Stimulated activated CD8-positive, alpha-beta memory T cell treated with anti-CD3 and anti-CD28 coated beads, Interleukin-12 subunit alpha, Interleukin-12 subunit beta, amount 100 ng/mL, for 4 hours (primary cell): ENCODE results near the gene FNDC3B.

ENCODE experiments used
- DNase-seq: peaks from one replicate; pipeline ENCODE4 v3.0.0-alpha.2; 2020; ENCODE audit warnings: low read depth

Gene FNDC3B

GRCh38 chr3:172170073-172170709 is 130.8 kb downstream of the FNDC3B start:
- no peak for DNase-seq

GRCh38 chr3:172170841-172171240 is 131.5 kb downstream of the FNDC3B start:
- DNase-seq: no peak

GRCh38 chr3:172171396-172172075 is 132.2 kb downstream of the FNDC3B start:
- no peak for DNase-seq

- DNase-seq: no peak
These were observed 134.2 kb downstream of the FNDC3B start for GRCh38 chr3:172173316-172174254.

- DNase-seq: no peak
These were observed 135.3 kb downstream of the FNDC3B start for GRCh38 chr3:172174513-172175253.

- DNase-seq: no peak
These were observed 135.8 kb downstream of the FNDC3B start for GRCh38 chr3:172175254-172175599.

GRCh38 chr3:172176061-172176770 is 136.8 kb downstream of the FNDC3B start:
- DNase-seq: no peak

GRCh38 chr3:172177046-172177445 is 137.7 kb downstream of the FNDC3B start:
- no peak for DNase-seq

GRCh38 chr3:172177803-172178316 is 138.5 kb downstream of the FNDC3B start:
- DNase-seq: no peak

GRCh38 chr3:172179680-172180399 is 140.5 kb downstream of the FNDC3B start:
- no peak for DNase-seq

GRCh38 chr3:172180473-172180872 is 141.1 kb downstream of the FNDC3B start:
- DNase-seq: no peak

GRCh38 chr3:172181932-172182586 is 142.7 kb downstream of the FNDC3B start:
- DNase-seq: no peak

GRCh38 chr3:172182797-172183196 is 143.4 kb downstream of the FNDC3B start:
- no peak for DNase-seq

- no peak for DNase-seq
These were observed 144.9 kb downstream of the FNDC3B start for GRCh38 chr3:172184106-172184822.

GRCh38 chr3:172185907-172186306 is 146.5 kb downstream of the FNDC3B start:
- no peak for DNase-seq

- no peak for DNase-seq
These were observed 147.2 kb downstream of the FNDC3B start for GRCh38 chr3:172186607-172187006.

- DNase-seq: no peak
These were observed 148.1 kb downstream of the FNDC3B start for GRCh38 chr3:172187511-172187910.

GRCh38 chr3:172188511-172188910 is 149.1 kb downstream of the FNDC3B start:
- no peak for DNase-seq

- no peak for DNase-seq
These were observed 149.8 kb downstream of the FNDC3B start for GRCh38 chr3:172189213-172189612.
